GM20431 (cell line): Measurements from ENCODE around the gene ADAMTSL2.

Experiments
- in situ Hi-C: fragments of 300-500 bp; cut with MseI, MboI; formaldehyde crosslinking; loops from one replicate; pipeline ENCODE4 v1.15.0; 2020; ENCODE audit warnings: low sequenced_read_pairs; ENCODE audit not compliant: unreplicated experiment

Gene ADAMTSL2

DNA sequence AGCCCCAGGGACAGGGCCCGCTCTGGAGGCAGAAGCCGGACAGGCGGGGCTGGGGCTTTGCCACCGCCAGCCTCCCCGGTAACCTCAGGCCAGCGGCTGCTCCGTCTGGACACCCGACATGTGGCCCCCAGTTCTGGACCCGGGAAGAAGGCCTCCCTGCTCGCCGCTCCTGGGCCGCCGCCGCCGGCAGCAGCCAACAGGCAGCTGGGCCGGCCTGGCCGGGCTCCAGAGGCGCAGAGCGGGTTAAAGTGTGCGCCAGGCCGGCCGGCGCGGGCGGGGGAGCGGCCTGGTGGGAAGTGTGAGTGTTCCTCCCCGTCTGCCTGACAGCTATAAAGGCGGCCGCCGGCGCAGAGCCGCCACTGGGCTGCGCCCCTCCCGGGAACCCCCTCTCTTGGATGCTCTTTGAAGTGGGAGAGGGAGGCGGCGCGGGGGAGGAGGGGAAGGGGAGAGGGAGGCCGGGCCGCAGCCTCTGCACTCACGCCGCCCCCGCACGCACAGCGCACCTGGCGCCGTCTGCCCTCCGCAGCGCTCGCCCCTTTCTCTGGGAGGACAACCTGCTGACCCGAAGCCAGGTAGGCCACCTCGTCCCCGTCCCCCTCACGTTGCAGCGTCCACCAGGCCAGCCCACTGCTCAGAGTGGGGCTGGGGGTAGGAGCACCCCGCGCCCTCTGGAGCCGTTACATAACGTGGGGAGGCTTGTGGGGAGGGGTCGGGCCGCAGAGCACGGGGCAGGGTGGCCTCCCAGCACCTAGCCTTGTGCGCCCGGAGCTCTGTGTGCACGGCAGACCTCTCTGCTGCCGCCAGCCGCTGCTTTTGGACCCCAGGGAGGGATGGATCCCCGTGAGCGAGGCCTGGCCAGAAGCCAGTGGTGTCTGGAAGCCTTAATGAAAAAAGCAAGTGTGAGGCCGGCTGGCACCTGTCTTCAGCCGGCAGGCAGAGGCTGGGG, at the start of gene ADAMTSL2:
Gene ADAMTSL2 (plus strand): TSS at position 359 of the 946 bp plus-strand sequence. CDS start 2,009 bp downstream, outside the sequence.
- in situ Hi-C loops = no loop called here

- in situ Hi-C loops = loop anchor here (10.0 kb wide), 1 partner anchor 301 kb away; no protein-coding TSS in a partner anchor
Measured at GRCh38 chr9:133485531-133486260, 48.8 kb upstream of the ADAMTSL2 start.

DNA sequence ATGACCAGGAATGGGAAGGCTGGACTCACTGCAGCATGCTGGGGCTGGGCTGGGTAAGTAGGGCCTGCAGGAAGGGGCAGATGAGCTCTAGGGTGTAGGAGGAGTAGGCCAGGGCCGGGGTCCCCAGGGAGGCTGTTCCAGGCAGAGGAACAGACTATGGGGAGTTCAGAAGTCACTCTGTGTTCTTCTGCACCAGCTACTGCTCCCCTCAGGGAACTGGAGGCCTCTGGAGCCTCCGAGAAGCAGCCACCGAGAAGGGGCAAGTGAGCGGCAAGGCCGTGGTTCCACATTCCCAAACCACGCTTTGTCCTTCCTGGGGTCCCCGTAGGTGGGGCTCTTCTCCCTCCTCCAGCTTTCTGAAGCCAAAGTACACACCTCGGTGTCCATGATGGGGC, 47.2 kb upstream of the ADAMTSL2 start:
- in situ Hi-C loops = loop anchor here (10.0 kb wide), 1 partner anchor 303 kb away; no protein-coding TSS in a partner anchor

DNA sequence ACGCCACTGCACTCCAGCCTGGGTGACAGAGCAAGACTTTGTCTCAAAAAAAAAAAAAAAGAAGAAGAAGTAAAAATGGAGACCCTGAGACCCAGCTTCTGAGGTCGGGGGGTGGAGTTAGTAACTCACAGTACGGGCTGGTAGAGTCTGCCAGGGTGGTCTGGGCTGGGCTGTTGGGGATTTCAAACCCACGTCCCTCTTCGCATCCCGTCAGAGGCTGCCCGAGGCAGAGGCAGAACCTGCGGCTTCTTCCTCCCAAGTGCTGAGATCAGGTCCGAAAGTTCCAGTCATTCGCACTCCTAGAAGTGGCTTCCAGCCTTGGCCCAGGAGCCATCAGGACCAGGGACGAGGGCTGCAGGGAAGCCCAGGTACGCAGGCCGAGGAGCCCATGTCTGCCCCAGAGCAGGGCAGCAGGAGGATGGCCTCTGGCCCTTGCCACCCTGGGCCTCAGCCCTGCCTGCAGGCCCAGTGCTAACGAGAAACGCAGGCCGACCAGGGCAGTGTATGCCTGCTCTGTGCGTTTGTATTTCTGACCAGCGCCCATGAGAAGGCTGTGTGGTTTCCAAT, 45.7 kb upstream of the ADAMTSL2 start:
- in situ Hi-C loops = loop anchor here (10.0 kb wide), 1 partner anchor 304 kb away; no protein-coding TSS in a partner anchor

DNA sequence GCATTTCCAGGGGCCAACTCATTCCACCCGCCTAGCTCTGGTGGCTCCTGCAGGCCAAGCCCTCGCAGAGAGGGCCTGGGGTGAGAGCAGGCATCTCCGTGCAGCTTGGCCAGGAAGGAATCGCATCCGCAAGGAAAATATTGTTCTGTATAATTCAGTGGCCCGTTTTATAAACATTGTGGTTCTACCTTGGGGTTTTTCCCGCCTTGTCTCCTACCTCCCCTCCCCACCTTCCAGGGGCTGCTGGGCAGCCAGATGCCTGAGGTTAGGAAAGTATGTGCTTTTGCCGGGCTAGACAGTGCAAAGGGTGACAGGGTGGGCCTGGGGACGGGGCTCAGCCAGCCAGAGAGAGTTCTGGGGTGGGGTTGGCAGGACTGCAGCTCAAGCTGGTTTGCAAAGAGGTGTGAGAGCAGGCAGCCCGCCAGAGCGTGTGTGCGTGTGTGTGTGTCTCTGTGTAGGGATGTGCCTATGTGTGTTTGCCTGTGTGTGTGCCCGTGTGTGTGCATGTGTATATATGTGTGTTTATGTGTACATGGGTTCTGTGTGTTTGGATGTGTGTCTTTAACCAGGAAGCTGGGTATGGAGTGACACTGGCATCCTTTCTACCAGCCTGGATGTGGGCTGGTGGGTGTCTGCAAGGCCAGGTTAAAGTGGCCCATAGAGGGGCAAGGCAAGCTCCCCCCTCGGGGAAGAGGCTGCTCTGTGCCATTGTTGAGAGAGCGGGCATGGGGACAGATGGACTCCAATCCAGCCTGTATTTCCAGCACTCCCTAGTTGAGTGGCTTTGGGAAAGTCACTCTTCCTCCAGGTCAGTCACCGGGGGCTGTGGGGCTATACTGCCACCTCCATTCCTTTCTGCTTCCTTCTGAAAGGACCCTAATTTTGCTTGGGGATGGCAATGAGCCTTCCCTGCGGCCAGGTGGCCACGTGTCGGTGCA, 45.0 kb upstream of the ADAMTSL2 start:
- in situ Hi-C loops = loop anchor here (10.0 kb wide), 1 partner anchor 305 kb away; no protein-coding TSS in a partner anchor

DNA sequence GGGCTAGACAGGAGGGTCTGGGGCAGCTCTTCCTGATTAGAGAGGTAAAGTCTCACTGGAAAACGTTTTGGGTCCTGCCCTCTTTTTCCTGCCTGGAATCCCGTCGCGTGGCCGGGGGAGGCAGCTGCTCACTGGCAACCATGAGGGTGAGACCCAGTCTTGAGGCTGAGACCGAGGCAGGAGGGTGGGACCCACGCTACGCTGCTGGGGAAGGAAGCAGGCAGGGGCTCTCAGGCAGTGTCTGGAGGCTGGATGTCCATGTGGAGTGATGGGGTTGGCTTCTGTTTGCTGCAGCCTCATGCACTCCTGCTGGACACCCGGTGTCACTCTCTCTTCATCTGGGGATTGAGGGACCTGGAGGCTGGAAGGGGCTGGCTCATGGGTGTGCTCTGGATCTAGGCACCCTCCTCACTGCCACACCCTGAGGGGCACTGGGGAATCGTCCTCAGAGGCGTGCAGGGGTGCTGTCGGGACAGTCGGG, 44.3 kb upstream of the ADAMTSL2 start:
- in situ Hi-C loops = no loop called here

- in situ Hi-C loops = no loop called here
Measured at GRCh38 chr9:133490865-133491655, 43.4 kb upstream of the ADAMTSL2 start.

DNA sequence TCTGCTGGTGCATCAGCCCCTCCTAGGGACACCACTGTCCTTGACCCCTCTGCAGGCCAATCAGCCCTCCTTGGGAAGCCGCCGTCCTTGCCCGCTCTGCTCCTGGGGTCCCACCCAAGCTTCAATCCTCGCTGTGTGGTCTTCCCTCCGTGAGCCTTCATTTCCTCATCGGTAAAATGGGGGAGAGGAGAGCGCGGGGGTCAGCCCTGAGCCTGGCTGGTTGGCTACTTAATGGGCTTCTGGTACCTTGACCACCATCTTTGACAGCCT, 42.9 kb upstream of the ADAMTSL2 start:
- in situ Hi-C loops = no loop called here

DNA sequence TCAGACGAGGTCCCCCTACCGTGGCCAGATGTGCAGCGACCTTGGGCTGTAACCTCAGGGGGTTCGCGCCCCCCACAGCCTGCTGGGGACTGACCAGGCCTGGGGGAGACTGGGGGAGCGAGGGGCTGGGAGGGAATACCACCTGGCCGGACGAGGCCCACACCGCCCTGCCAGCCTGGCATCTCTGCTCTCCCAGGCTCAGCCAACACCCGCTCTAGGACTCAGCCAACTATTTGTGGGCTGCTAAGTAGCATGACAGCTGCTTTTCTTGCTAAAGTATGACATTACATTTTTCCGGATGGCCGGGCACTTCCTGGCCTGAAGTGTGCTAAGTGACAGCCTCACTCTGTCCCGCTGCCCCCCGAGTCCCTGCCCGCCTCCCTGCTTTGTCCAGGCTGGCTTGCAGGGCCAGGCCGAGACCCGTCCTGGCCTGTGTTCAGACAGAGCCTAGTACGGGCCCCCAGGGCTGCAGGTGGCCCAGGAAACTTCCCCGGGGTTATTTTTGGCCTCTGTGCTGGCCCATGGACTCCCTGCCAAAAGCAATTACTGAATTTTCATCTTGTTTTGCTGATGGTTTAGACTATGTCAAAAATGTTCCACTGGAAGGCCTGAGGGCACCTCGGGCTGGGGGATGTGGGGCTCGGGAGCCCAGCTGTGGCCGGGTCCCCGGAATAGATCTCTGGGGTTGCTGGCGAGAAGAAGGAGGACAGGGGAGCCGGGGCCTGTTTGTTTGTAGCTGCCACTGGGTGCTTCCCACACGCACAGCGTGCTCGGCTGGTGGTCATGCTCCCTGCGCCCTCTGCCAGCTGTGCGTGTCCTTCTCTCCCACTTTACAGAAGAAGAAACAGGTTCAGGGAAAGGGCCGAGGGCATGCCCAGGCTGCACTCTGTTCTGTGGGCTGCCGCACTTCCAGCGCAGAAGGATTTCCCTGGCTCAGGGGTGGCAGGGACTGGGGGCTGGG, 42.2 kb upstream of the ADAMTSL2 start:
- in situ Hi-C loops = no loop called here

- in situ Hi-C loops = no loop called here
Measured at GRCh38 chr9:133493428-133493827, 41.1 kb upstream of the ADAMTSL2 start.

- in situ Hi-C loops = no loop called here
Measured at GRCh38 chr9:133493845-133494540, 40.5 kb upstream of the ADAMTSL2 start.

DNA sequence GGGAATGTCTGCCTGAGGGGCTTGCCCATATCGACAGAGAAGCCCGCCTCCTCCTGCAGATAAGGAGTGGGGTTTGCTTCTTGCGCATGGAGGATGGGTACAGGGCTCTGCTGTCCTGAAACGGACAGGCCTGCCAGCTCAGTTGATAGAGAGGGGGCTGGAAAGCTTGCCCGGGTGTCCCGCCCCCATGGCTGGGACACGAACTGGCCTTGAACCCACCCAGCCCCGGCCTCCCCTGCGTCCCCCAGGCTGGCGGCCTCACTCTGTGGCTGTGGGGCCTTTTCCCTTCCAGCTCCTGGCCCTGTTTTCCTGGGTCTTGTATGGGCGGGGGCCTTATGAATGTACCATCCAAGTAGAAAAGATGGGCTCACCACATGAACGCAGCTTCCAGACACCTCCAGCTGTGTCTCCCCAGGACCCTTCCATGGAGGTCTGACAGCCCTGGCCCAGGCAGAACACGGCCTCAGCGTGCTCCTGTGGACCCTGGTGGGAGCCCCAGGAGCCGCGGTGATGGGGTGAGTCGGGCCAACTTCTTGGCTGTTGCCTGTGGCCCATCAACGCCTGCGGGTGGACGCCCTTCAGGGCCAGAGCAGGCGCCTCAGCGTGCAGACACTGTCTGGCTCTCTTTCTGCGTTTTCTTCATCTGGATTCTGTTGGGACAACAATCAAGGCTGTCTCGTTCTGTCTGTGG, 39.7 kb upstream of the ADAMTSL2 start:
- in situ Hi-C loops = no loop called here

DNA sequence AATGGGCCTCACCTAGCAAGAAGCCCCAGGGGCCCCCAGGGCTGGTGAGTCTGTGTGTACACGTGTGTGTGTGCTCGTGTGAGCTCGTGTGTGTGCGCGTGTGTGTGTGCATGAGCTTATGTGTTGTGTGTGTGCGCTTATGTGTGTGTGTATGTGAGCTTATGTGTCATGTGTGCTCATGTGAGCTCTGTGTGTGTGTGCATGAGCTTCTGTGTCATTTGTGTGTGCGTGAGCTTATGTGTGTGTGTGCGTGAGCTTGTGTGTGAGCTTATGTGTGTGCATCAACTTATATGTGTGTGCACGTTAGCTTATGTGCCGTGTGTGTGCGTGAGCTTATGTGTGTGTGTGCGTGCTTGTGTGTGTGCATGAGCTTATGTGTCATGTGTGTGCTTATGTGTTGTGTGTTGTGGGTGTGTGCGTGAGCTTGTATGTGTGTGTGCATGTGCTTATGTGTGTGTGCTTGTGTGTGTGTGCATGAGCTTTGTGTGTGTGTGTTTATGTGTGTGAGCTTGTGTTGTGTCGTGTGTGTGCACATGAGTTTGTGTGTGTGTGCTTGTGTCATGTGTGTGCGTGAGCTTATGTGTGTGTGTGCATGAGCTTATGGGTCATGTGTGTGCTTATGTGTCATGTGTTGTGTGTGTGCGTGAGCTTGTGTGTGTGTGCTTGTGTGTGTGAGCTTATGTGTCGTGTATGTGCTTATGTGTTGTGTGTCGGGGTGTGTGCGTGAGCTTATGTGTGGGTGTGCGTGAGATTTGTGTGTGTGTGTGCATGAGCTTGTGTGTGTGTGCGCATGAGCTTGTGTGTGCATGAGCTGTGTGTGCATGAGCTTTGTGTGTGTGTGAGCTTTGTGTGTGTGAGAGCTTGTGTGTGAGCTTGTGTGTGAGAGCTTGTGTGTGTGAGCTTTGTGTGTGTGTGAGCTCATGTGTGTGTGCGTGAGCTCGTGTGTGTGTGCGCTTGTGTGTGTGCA, 38.9 kb upstream of the ADAMTSL2 start:
- in situ Hi-C loops = no loop called here

- in situ Hi-C loops = no loop called here
Measured at GRCh38 chr9:133496861-133497842, 37.4 kb upstream of the ADAMTSL2 start.
